ENCODE measurements around the gene KCTD5.

Gene KCTD5

DNA sequence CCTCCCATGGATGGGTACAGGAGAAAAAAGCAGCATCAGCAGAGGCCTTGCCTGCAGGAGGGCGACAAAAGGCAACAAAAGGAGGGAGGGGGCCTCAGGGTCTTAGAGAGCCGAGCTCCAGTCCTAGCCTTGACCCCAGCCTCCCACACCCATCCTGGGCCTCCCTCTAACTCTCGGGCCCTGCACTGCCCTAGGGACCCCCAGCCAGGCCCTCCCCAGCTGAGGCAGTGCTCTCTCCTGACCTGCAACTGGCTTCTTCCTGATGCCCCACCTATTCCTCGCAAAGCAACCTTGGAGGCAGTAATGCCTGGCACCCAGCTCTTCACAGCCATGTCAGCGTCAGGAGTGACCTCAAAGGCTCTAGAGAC, 54.9 kb downstream of the KCTD5 start:
- Histone ChIP-seq H3K27me3 (peaks cover 0 to 57% of the 10 kb centered on the region in 2 donors), H3K4me3 (no peak overlapping the region), H3K4me1 (no peaks in the 10 kb centered on the region), H3K27ac (no peak overlapping the region), H3K9me3 (no peaks in the 10 kb centered on the region), H3K36me3 (no peaks in the 10 kb centered on the region)
- DNase-seq: no peak
- TF ChIP-seq CTCF (IDR thresholded peaks at IDR 0.05): no peak
- intact Hi-C loops (cut with DNase I; ENCODE audit: low total_unique reads): loop anchor here (10.0 kb wide), 1 partner anchor 118 kb away; the partner anchor contains the start of gene PRSS22

DNA sequence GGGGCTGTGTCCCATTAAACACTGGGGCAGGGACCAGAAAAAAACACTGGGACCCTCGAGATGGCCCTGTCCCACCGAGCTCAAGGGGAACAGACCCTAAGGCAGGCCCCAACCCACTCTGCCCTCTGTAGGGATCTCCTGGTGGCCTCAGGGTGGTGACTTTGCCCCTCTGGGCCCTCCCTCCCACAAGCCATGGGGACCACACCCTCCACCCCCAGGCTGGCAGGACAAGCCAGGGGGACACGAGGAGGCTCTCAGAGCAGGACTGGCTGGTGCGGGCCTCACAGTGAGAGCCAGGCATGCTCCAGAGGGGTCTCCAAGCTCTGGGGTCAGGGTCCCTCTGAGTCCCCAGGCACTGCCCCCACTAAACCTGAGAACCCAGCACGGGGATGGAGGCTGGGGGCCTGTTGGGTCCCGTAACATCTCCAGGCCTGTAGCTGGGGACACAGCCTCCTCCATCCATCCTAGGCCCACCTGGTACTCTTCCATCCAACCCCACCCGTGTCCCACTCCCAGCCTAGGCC, 55.6 kb downstream of the KCTD5 start:
- Histone ChIP-seq H3K36me3 (no peaks in the 10 kb centered on the region), H3K9me3 (no peaks in the 10 kb centered on the region), H3K27ac (no peak overlapping the region), H3K27me3 (peaks cover 0 to 63% of the 10 kb centered on the region in 2 donors), H3K4me1 (no peaks in the 10 kb centered on the region), H3K4me3 (no peak overlapping the region)
- no peak for DNase-seq
- intact Hi-C loops (cut with DNase I; ENCODE audit: low total_unique reads): loop anchor here (10.0 kb wide), 1 partner anchor 117 kb away; the partner anchor contains the start of gene PRSS22
- TF ChIP-seq CTCF (IDR thresholded peaks at IDR 0.05): no peak

GRCh38 chr16:2738615-2739014, 56.3 kb downstream of the KCTD5 start:
- Histone ChIP-seq H3K36me3 (no peaks in the 10 kb centered on the region), H3K4me1 (no peaks in the 10 kb centered on the region), H3K27me3 (peaks cover 0 to 63% of the 10 kb centered on the region in 2 donors), H3K9me3 (no peaks in the 10 kb centered on the region), H3K27ac (no peak overlapping the region), H3K4me3 (no peak overlapping the region)
- intact Hi-C loops (cut with DNase I; ENCODE audit: low total_unique reads): loop anchor here (10.0 kb wide), 1 partner anchor 116 kb away; the partner anchor contains the start of gene PRSS22
- no peak for DNase-seq
- TF ChIP-seq CTCF (IDR thresholded peaks at IDR 0.05): no peak

- Histone ChIP-seq H3K36me3 (no peaks in the 10 kb centered on the region), H3K4me3 (no peak overlapping the region), H3K9me3 (no peaks in the 10 kb centered on the region), H3K4me1 (no peaks in the 10 kb centered on the region), H3K27me3 (peaks cover 0 to 60% of the 10 kb centered on the region in 2 donors), H3K27ac (no peak overlapping the region)
- intact Hi-C loops (cut with DNase I; ENCODE audit: low total_unique reads): loop anchor here (10.0 kb wide), 1 partner anchor 115 kb away; the partner anchor contains the start of gene PRSS22
- TF ChIP-seq CTCF (IDR thresholded peaks at IDR 0.05): no peak
- DNase-seq: no peak
Measured at GRCh38 chr16:2739625-2740430, 57.5 kb downstream of the KCTD5 start.

GRCh38 chr16:2740476-2740875, 58.2 kb downstream of the KCTD5 start:
- H3K4me3 ChIP-seq: no peak overlapping the region

More at GRCh38 chr16:2740476-2740875, 58.2 kb downstream of the KCTD5 start:
- H3K9me3 ChIP-seq: no peaks in the 10 kb centered on the region
- no peak overlapping the region for H3K27ac ChIP-seq
- no peak for TF ChIP-seq CTCF (IDR thresholded peaks at IDR 0.05)
- no peak for DNase-seq
- H3K36me3 ChIP-seq: no peaks in the 10 kb centered on the region
- intact Hi-C loops (cut with DNase I; ENCODE audit: low total_unique reads): no loop called here
- no peaks in the 10 kb centered on the region for H3K4me1 ChIP-seq
- peaks cover 0 to 60% of the 10 kb centered on the region in 2 donors for H3K27me3 ChIP-seq
